Measurements from ENCODE around the gene LAIR1.

LAIR1 gene, protein sequence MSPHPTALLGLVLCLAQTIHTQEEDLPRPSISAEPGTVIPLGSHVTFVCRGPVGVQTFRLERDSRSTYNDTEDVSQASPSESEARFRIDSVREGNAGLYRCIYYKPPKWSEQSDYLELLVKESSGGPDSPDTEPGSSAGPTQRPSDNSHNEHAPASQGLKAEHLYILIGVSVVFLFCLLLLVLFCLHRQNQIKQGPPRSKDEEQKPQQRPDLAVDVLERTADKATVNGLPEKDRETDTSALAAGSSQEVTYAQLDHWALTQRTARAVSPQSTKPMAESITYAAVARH

DNA sequence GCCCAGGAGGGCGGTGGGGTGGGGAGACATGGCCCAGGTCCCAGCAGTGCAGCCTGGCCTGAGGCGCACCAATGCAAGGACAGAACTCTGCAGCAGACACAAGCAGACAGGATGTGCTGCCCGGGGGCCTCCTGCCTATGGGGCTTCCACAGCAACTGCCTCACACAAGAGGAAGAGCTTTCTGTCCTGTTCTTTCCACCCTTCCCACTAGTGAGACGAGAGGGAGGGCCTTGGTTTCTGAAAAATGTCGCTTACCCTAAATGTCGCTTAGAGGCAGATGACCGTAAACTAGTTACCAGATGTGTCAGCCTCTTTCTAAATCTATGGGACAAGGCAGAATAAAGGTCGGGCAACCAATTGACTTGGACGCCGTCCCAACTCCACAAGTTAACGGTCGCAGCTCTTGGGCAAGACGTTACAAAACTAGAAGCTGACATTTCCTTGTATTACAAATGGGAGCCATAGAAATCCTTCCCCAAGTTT, at the start of gene LAIR1:
LAIR1 (minus strand) TSS at position 157 of the 483 bp plus-strand sequence; CDS start at position 30, 127 bp downstream.
- H3K27ac ChIP-seq = no peak within 1 kb of the TSS
- TF ChIP-seq ZFX (IDR thresholded peaks at IDR 0.05; ENCODE audit: borderline replicate concordance) = no peak
- TF ChIP-seq, protein P1, sequence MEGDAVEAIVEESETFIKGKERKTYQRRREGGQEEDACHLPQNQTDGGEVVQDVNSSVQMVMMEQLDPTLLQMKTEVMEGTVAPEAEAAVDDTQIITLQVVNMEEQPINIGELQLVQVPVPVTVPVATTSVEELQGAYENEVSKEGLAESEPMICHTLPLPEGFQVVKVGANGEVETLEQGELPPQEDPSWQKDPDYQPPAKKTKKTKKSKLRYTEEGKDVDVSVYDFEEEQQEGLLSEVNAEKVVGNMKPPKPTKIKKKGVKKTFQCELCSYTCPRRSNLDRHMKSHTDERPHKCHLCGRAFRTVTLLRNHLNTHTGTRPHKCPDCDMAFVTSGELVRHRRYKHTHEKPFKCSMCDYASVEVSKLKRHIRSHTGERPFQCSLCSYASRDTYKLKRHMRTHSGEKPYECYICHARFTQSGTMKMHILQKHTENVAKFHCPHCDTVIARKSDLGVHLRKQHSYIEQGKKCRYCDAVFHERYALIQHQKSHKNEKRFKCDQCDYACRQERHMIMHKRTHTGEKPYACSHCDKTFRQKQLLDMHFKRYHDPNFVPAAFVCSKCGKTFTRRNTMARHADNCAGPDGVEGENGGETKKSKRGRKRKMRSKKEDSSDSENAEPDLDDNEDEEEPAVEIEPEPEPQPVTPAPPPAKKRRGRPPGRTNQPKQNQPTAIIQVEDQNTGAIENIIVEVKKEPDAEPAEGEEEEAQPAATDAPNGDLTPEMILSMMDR (IDR thresholded peaks at IDR 0.05) = no peak

DNA sequence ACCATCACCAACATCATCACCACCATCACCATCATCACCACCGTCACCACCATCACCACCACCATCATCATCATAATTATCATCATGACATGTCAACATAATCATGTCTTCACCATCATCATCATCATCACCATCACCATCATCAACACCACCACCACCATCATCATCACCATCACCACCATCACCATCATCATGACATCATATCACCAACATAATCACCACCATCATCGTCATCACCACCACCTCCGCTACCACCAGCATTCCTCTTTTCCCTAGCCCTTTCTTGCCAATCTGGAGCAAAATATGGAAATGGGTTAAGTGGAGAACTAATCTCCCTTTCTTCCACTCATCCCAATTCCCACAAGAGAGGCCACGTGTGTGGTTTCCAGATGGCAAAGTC, 49.4 kb upstream of the LAIR1 start:
- TF ChIP-seq, protein P1 (IDR thresholded peaks at IDR 0.05) = no peak
- no peak for TF ChIP-seq ZFX (IDR thresholded peaks at IDR 0.05; ENCODE audit: borderline replicate concordance)
- no peak overlapping the region for H3K27ac ChIP-seq

DNA sequence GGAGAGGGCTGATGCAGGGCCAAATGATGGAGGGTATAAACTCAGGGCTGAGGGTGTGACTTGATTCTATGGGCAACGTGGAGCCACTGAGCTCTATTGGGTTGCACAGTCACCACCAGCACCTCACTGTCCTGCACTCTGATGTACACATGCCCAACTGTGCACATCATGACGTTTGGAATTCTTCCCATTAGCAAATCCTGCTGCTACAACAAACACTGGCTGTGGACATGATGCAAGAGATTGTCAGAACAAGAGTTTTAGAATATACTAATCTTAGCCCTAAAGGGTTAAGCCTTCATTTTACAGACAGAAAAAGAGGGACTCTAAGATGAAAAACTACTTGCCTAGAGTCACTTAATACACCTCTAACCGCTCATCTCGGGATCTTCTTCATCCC, 48.1 kb upstream of the LAIR1 start:
- no peak for TF ChIP-seq ZFX (IDR thresholded peaks at IDR 0.05; ENCODE audit: borderline replicate concordance)
- TF ChIP-seq, protein P1 (IDR thresholded peaks at IDR 0.05) = no peak
- no peak overlapping the region for H3K27ac ChIP-seq

DNA sequence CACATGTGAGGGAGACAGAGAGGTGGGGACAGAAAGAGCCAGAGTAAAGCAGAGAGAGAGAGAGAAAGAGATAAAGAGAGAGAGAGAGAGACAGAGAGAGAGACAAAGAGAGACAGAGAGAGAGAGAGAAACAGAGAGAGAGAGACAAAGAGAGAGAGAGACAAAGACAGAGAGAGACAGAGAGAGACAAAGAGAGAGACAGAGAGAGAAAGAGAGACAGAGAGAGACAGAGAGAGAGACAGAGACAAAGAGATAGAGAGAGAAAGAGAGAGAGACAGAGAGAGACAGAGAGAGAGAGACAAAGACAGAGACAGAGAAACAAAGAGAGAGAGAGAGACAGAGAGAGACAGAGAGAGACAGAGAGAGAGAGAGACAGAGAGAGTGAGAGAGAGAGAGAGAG, 46.3 kb upstream of the LAIR1 start:
- TF ChIP-seq, protein P1 (IDR thresholded peaks at IDR 0.05) = no peak
- TF ChIP-seq ZFX (IDR thresholded peaks at IDR 0.05; ENCODE audit: borderline replicate concordance) = no peak
- H3K27ac ChIP-seq = no peak overlapping the region

DNA sequence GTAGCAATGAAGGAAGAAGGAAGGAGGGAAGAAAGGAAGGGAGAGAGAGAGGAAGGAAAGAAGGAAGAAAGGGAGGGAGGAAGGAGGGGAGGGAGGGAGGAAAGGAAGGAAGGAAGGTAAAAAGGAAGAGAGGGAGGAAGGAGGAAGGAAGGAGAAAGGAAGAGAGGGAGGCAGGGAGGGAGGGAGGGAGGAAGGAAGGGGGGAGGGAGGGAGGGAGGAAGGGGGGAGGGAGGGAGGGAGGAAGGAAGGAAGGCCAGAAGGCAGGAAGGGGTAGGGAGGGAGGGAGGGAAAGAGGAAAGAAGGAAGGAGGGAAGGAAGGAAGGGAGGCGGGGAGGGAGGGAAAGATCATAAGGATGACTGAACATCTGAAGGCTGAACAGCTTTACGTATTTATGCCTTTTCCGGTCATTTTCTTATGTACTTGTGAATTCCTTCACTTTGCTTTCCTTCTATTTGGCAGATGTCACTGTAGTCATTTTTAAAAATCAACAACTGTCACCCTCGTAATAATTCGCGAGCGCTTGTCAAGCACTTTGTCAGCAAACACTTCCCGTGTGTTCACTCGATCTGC, 43.8 kb upstream of the LAIR1 start:
- no peak overlapping the region for H3K27ac ChIP-seq
- no peak for TF ChIP-seq ZFX (IDR thresholded peaks at IDR 0.05; ENCODE audit: borderline replicate concordance)
- TF ChIP-seq, protein P1 (IDR thresholded peaks at IDR 0.05) = no peak

DNA sequence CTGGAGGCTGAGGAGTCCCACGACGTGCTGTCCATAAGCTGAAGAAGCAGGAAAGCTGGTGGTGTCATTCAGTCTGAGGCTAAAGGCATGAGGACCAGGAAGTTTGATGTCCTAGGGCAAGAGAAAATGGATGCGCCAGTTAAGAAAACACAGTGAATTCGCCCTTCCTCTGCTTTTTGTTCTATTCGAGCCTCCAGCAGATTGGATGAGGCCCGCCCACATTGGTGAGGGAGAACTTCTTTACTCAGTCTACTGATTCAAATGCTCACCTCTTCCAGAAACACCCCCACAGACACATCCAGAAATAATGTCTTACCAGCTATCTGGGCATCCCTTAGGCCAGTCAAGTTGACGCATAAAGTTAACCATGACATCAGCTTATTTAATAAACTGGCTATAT, 43.0 kb upstream of the LAIR1 start:
- H3K27ac ChIP-seq = no peak overlapping the region
- no peak for TF ChIP-seq ZFX (IDR thresholded peaks at IDR 0.05; ENCODE audit: borderline replicate concordance)
- TF ChIP-seq, protein P1 (IDR thresholded peaks at IDR 0.05) = no peak

DNA sequence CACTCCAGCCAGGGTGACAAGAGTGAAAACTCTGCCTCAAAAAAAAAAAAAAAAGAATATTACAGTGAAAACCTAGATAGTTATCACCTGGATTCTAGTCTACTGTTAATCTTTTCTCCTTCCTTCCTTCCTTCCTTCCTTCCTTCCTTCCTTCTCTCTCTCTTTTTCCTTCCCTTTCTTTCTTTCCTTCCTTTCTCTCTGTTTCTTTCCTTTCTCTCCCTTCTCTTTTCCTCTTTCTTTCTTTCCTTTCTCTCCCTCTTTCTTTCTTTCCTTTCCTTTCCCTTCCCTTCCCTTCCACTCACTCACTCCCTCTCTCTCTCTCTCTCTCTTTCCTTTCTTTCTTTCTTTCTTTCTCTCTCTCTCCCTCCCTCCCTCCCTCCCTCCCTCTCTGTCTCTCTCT, 40.9 kb upstream of the LAIR1 start:
- no peak overlapping the region for H3K27ac ChIP-seq
- TF ChIP-seq, protein P1 (IDR thresholded peaks at IDR 0.05) = no peak
- TF ChIP-seq ZFX (IDR thresholded peaks at IDR 0.05; ENCODE audit: borderline replicate concordance) = no peak
